HG02623 (cell line): ENCODE results near the gene VKORC1.

Experiments used
- ATAC-seq: cut with Tn5 transposase; IDR thresholded peaks from one replicate; pipeline ENCODE4 v1.9.1; 2021; ENCODE audit warnings: moderate library complexity; ENCODE audit not compliant: unreplicated experiment

The VKORC1 gene

DNA sequence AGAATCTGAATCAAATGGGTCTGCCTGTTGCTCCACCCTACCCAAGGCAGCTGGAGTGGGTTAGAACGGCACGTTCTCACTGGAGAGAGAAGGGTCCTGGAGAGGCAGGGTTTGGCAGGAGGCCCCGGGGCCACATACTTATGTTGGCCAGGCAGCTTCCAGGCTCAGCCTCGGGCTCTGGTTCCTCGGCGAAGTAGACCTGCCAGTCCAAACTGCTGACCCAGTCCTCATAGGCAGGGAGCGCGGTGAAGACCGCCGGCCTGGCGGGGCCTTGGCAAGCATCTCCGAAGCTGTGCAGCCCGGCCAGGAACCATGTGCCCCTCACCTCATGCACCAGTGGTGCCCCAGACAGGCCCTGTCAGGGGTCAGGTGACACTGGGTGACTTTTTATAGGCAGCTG is 10.6 kb downstream of the VKORC1 start:
- ATAC-seq, result no peak

DNA sequence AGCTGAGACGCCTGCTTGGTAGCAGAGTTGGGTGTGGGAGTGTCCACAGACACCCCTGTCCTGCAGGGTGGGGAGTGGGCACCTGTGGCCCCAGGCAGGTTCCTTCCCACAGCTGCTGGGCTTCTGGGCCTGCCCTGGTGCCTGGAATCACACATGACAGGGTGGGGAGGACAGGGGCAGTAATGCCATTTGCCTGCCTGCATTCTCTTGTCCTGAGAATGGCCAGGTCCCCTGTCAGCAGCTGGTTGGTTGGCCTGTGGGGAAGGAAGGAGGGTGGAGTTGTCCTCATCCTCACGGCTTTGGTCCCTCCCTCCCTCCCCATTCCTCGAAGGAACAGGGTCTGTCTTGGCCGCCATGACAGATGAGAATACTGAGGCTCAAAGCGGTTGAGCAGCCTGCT is 11.0 kb downstream of the VKORC1 start:
- no peak for ATAC-seq

GRCh38 chr16:31083081-31083480 is 11.5 kb downstream of the VKORC1 start:
- ATAC-seq, result no peak

DNA sequence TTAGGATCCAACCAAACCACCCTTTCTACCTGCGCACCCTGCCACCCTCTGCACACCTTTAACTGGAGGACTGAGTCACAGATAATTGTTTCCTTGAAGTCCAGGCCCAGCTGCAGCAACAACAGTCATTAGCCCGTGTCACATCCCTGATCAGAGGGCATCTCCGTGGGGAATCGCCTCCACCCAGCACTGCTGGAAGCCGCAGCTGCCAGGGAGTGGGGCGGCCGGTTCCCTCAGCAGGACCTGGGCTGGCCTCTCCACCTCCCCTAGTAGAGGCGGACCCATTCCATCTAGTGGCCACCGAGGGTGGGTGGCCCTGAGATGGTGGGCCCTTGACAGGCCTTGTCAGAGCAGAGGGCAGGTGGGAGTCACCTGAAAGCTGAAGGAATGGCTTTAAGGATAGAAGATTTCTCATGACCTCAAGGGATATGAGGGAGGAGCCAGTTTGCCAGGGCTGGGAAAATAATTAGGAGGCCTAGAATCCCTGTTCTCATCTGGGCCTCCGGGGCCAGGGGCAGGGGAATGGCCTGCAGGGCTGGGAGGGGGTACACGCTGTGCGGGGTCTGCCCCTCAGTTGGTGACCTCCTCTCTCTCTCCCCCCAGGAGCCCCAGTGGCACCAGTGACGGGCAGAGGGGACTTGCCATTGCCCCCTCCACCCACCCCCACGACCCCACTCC is 12.1 kb downstream of the VKORC1 start:
- ATAC-seq, result no peak

DNA sequence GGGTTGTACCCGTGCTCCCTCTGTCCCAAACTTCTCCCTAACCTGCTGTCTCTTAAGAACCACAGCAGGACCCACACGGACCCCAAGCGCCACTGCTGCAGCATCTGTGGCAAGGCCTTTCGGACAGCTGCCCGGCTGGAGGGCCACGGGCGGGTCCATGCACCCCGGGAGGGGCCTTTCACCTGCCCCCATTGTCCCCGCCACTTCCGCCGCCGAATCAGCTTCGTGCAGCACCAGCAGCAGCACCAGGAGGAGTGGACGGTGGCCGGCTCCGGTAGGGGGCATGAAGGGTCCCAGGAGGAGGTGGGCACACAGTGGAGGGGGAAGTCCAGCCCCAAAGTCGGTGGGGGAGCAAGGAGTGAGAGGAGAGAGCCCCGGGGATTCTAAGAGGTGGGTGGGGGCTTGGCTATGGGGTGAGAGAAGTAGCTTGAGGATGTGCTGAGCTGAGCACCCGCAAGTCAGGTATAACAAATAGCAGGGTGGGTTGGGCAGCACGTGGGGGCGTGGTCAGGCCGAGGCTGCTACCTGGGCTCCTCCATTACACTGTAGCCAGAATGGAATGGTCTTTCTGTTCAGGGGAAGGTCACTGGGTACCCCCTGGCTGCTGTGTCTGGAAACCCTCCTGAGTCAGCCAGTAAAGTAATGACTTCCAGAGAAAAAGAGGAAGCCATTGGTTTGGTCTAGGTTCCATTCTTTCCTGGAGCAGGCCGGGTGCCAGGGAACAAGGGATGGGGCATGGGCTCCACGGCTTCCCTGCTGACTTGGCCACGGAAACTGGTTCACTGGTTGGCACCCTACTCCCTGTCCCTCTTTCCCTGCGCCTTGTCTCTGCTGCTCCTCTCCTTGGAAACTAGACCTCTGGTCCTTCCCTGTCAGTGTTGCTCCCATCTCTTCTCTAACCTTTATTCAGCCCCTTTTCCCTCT is 12.9 kb downstream of the VKORC1 start:
- no peak for ATAC-seq

DNA sequence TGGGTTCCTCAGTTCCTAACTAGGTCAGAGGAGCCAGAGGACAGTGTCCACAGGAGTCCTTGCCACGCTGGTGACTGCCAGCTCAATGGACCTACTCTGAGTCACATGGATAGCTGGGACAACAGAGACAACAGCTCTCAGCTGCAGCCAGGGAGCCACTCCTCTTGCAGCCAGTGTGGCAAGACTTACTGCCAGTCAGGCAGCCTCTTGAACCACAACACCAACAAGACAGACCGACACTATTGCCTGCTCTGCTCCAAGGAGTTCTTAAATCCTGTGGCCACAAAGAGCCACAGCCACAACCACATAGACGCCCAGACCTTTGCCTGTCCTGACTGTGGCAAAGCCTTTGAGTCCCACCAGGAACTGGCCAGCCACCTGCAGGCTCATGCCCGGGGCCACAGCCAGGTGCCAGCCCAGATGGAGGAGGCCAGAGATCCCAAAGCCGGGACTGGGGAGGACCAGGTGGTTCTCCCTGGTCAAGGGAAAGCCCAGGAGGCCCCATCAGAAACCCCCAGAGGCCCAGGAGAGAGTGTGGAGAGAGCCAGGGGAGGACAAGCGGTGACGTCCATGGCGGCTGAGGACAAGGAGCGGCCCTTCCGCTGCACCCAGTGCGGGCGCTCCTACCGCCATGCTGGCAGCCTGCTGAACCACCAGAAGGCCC is 13.7 kb downstream of the VKORC1 start:
- no peak for ATAC-seq

DNA sequence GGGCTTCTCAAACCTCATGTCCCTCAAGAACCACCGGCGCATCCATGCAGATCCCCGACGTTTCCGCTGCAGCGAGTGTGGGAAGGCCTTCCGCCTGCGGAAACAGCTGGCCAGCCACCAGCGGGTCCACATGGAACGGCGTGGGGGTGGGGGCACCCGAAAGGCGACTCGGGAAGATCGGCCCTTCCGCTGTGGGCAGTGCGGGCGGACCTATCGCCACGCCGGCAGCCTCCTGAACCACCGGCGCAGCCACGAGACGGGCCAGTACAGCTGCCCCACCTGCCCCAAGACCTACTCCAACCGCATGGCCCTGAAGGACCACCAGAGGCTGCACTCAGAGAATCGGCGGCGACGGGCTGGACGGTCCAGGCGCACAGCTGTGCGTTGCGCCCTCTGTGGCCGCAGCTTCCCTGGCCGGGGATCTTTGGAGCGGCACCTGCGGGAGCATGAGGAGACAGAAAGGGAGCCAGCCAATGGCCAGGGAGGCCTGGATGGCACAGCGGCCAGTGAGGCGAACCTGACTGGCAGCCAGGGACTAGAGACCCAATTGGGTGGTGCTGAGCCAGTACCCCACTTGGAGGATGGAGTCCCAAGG is 14.5 kb downstream of the VKORC1 start:
- no peak for ATAC-seq

GRCh38 chr16:31079342-31079944 is 15.2 kb downstream of the VKORC1 start:
- no peak for ATAC-seq

DNA sequence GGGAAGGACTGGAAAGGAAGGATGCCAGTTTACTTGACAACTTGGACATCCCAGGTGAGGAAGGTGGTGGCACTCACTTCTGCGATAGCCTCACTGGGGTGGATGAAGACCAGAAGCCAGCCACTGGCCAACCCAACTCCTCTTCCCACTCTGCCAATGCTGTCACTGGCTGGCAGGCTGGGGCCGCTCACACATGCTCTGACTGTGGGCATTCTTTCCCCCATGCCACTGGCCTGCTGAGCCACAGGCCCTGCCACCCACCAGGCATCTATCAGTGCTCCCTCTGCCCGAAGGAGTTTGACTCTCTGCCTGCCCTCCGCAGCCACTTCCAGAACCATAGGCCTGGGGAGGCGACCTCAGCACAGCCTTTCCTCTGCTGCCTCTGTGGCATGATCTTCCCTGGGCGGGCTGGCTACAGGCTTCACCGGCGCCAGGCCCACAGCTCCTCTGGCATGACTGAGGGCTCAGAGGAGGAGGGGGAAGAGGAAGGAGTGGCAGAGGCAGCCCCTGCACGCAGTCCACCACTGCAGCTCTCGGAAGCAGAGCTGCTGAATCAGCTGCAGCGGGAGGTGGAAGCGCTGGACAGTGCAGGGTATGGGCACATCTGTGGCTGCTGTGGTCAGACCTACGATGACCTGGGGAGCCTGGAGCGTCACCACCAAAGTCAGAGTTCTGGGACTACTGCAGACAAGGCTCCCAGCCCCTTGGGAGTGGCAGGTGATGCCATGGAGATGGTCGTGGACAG is 15.8 kb downstream of the VKORC1 start:
- ATAC-seq, result no peak

DNA sequence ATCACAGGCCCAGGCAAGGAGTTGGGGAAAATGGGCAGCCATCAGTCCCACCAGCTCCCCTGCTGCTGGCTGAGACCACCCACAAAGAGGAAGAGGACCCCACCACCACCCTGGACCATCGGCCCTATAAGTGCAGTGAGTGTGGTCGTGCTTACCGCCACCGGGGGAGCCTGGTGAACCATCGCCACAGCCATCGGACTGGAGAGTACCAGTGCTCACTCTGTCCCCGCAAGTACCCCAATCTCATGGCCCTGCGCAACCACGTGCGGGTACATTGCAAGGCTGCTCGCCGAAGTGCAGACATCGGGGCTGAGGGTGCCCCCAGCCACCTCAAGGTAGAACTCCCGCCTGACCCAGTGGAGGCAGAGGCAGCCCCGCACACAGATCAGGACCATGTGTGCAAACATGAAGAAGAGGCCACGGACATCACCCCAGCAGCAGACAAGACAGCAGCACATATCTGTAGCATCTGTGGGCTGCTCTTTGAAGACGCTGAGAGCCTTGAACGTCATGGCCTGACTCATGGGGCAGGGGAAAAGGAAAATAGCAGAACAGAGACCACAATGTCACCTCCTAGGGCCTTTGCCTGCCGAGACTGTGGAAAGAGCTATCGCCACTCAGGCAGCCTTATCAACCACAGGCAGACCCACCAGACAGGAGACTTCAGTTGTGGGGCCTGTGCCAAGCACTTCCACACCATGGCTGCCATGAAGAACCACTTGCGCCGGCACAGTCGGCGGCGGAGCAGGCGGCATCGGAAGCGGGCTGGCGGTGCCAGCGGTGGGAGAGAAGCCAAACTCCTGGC is 16.8 kb downstream of the VKORC1 start:
- no peak for ATAC-seq

DNA sequence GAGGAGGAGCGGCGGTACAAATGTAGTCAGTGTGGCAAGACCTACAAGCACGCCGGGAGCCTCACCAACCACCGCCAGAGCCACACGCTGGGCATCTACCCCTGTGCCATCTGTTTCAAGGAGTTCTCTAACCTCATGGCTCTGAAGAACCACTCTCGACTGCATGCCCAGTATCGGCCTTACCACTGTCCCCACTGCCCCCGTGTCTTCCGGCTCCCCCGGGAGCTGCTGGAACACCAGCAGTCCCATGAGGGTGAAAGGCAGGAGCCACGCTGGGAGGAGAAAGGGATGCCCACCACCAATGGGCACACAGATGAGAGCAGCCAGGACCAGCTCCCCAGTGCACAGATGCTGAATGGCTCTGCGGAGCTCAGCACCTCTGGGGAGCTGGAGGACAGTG is 17.6 kb downstream of the VKORC1 start:
- ATAC-seq, result no peak

DNA sequence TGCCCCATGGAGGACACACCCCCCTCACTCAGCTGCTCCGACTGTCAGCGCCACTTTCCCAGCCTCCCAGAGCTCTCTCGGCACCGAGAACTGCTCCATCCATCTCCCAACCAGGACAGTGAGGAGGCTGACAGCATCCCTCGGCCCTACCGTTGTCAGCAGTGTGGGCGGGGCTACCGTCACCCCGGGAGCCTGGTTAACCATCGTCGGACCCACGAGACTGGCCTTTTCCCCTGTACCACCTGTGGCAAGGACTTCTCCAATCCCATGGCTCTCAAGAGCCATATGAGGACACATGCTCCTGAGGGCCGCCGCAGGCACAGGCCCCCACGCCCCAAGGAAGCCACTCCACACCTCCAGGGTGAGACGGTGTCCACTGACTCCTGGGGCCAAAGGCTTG is 18.3 kb downstream of the VKORC1 start:
- no peak for ATAC-seq

DNA sequence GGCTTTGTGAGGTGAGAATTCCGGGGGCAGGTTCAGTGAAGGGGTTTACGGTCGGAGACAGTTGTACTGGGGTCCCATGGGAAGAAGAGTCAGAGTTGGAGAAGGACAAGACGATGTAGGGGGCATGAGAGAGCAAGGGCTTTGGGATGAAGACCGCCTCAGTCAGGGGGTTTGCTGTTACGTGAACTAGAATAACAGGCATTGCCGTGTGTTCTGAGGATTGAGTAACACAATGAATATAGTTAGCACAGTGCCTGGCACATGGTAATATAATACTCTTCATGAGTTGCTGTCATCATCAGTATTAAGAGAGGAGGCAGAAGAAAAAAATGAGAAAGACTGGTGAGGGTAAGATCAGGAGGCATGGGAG is 19.8 kb downstream of the VKORC1 start:
- ATAC-seq, result no peak

DNA sequence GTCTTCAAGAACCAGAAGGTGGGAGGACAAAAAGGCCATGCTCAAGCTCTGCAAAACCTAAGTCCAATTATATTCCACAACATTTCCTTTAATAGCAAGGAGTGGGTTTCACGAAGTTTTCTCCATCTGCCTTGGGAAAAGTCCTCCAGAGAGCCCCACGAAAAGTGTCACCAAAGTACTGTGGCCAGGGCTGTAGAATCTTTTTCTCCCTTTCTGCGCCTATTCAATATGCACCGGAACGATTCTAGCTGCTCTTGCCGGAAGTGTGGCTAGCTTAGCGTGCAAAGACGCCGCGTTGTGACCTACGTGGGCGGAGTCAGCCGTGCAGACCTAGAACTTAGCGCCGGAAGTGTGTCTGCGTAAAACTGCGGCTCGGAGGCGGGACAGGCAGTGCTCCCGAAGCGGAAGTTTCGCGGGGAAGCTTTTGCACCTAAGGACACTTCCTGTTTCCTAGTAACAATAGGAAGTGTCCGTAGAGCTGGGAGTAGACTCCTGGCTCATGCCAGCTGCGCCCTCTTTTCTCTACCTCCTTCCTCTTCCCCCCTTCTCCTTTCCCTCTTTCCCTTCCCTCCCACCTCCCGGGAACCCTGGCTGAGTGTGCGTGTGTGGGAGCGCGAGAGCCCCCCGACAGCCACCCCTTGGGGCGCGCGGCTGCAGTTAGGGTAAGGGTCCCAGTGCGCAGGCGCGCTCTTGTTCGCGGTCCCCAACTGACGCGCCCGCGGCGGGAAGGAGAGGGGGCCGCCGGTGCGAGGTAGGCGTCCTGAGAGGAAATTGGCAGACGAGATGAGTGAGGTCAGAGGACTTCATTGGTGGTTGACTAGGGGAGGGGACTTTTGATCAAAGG is 20.4 kb downstream of the VKORC1 start, which contains the start of the genes ZNF646 and ZNF668:
TSS of gene ZNF646 (plus strand) at position 453 of the 844 bp plus-strand sequence. CDS start 1,903 bp downstream, outside the sequence.
TSS of gene ZNF668 (minus strand) at position 271 of the 844 bp plus-strand sequence. CDS start 9,781 bp downstream, outside the sequence.
- peak; percentile 59 for ATAC-seq

- ATAC-seq, result peak; percentile 47
Observed at GRCh38 chr16:31073142-31073969, 21.2 kb downstream of the VKORC1 start.

GRCh38 chr16:31072540-31073141 is 22.0 kb downstream of the VKORC1 start:
- ATAC-seq, result no peak

DNA sequence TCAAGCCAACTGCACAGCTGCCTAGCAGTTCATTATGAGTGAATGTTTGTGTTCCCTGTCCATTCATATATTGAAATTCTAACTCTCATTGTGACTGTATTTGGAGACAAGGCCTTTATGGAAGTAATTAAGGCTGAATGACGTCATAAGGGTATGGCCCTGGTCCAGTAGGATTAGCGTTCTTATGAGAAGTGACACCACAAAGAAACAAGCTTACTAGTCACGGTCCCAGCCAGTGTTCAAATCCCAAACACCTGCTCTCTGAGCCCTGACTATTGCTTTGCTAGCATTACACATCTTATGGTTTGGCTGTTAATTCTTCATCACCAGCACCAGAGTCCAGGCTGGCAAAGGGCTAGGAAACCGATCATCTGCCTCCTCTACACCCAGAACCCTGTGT is 22.7 kb downstream of the VKORC1 start:
- ATAC-seq, result no peak
